ENCODE results near the gene SH3RF1.

The SH3RF1 gene

DNA sequence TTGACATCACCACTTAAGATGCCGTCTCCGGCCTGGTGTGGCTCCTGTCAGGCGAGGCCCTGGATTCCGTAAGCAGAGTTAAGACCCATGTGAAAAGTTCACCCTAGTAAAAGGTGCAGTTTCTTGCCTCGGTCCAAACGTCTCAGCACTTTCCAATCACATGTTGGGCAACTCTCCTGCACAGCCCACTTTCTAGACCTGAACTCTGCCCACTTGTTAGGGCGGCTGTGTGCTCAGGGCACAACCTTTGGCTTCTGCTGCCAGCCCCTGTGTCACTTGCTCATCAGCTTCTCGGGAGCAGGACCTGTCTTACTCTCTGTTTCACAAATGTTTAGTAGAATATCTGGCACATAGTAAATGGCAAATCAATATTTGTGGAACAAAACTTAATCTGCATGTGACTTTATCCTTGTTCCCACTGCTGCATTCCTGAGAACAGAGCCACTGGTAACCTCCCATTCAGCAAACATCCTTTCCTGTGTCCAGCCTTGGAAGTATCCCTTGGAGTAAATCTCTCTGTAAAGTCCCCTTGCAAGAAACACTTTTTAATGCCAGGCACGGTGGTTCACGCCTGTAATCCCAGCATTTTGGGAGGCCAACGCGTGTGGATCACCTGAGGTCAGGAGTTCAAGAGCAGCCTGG, 38.7 kb upstream of the SH3RF1 start:
- Histone ChIP-seq H3K4me1 (ENCODE audit: control insufficient read depth, low read length) (no peaks in the 10 kb centered on the region), H3K27ac (ENCODE audit: low read depth, low read length) (no peak overlapping the region), H3K9me3 (ENCODE audit: control insufficient read depth, insufficient read depth, low read length) (no peaks in the 10 kb centered on the region), H3K36me3 (ENCODE audit: control insufficient read depth, low read length) (no peaks in the 10 kb centered on the region), H3K9me2 (replicated peaks; ENCODE audit: control insufficient read depth, low read length) (no peaks in the 10 kb centered on the region), H4K20me1 (ENCODE audit: control insufficient read depth, insufficient read depth, low read depth, low read length) (no peaks in the 10 kb centered on the region), H3K79me2 (ENCODE audit: control insufficient read depth, low read length) (no peaks in the 10 kb centered on the region), H3F3A (ENCODE audit: control insufficient read depth, insufficient read depth) (no peaks in the 10 kb centered on the region), H3K4me3 (ENCODE audit: low read length) (no peak overlapping the region), H3K4me2 (ENCODE audit: low read length) (no peak overlapping the region), H3K27me3 (ENCODE audit: control insufficient read depth, low read length) (no peaks in the 10 kb centered on the region)
- TF ChIP-seq EZH2phosphoT487 (IDR thresholded peaks at IDR 0.05; ENCODE audit: borderline replicate concordance, low read length): no peak
- TF ChIP-seq, protein P1, sequence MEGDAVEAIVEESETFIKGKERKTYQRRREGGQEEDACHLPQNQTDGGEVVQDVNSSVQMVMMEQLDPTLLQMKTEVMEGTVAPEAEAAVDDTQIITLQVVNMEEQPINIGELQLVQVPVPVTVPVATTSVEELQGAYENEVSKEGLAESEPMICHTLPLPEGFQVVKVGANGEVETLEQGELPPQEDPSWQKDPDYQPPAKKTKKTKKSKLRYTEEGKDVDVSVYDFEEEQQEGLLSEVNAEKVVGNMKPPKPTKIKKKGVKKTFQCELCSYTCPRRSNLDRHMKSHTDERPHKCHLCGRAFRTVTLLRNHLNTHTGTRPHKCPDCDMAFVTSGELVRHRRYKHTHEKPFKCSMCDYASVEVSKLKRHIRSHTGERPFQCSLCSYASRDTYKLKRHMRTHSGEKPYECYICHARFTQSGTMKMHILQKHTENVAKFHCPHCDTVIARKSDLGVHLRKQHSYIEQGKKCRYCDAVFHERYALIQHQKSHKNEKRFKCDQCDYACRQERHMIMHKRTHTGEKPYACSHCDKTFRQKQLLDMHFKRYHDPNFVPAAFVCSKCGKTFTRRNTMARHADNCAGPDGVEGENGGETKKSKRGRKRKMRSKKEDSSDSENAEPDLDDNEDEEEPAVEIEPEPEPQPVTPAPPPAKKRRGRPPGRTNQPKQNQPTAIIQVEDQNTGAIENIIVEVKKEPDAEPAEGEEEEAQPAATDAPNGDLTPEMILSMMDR (IDR thresholded peaks at IDR 0.05; ENCODE audit: low read depth, low read length, poor library complexity, severe bottlenecking): no peak

DNA sequence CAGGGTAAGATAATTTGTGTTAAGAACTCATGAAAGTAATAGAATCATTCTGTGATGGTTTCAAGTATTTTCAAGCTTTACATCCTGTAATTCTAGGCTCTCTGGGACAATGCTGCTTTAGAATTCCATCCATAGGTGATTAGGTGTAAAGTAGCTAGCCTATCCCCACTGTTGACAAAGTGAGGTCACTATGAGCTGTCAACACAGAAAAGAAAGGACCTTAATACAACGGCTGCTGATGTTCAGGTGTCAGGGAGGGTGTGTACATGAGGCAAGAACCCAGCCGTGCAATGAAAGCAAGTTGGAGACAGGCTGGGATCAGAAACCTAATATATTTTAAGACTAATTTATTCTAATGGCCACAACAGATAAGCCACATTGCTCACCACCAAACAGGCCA, 36.8 kb upstream of the SH3RF1 start:
- H3K79me2 ChIP-seq (ENCODE audit: control insufficient read depth, low read length): no peaks in the 10 kb centered on the region
- H3K4me1 ChIP-seq (ENCODE audit: control insufficient read depth, low read length): no peaks in the 10 kb centered on the region
- H3K4me3 ChIP-seq (ENCODE audit: low read length): no peak overlapping the region
- no peaks in the 10 kb centered on the region for H3K9me2 ChIP-seq (replicated peaks; ENCODE audit: control insufficient read depth, low read length)
- H3K36me3 ChIP-seq (ENCODE audit: control insufficient read depth, low read length): no peaks in the 10 kb centered on the region
- H3K9me3 ChIP-seq (ENCODE audit: control insufficient read depth, insufficient read depth, low read length): no peaks in the 10 kb centered on the region
- H3K4me2 ChIP-seq (ENCODE audit: low read length): no peak overlapping the region
- TF ChIP-seq, protein P1 (IDR thresholded peaks at IDR 0.05; ENCODE audit: low read depth, low read length, poor library complexity, severe bottlenecking): no peak
- TF ChIP-seq EZH2phosphoT487 (IDR thresholded peaks at IDR 0.05; ENCODE audit: borderline replicate concordance, low read length): no peak
- H3K27ac ChIP-seq (ENCODE audit: low read depth, low read length): no peak overlapping the region
- H3K27me3 ChIP-seq (ENCODE audit: control insufficient read depth, low read length): no peaks in the 10 kb centered on the region
- H4K20me1 ChIP-seq (ENCODE audit: control insufficient read depth, insufficient read depth, low read depth, low read length): no peaks in the 10 kb centered on the region
- no peaks in the 10 kb centered on the region for H3F3A ChIP-seq (ENCODE audit: control insufficient read depth, insufficient read depth)

- TF ChIP-seq, protein P1 (IDR thresholded peaks at IDR 0.05; ENCODE audit: low read depth, low read length, poor library complexity, severe bottlenecking): no peak
- TF ChIP-seq EZH2phosphoT487 (IDR thresholded peaks at IDR 0.05; ENCODE audit: borderline replicate concordance, low read length): no peak
- Histone ChIP-seq H3K79me2 (ENCODE audit: control insufficient read depth, low read length) (no peaks in the 10 kb centered on the region), H3K4me3 (ENCODE audit: low read length) (no peak overlapping the region), H3K27me3 (ENCODE audit: control insufficient read depth, low read length) (no peaks in the 10 kb centered on the region), H4K20me1 (ENCODE audit: control insufficient read depth, insufficient read depth, low read depth, low read length) (no peaks in the 10 kb centered on the region), H3K4me2 (ENCODE audit: low read length) (no peak overlapping the region), H3K36me3 (ENCODE audit: control insufficient read depth, low read length) (no peaks in the 10 kb centered on the region), H3K27ac (ENCODE audit: low read depth, low read length) (no peak overlapping the region), H3F3A (ENCODE audit: control insufficient read depth, insufficient read depth) (no peaks in the 10 kb centered on the region), H3K9me2 (replicated peaks; ENCODE audit: control insufficient read depth, low read length) (no peaks in the 10 kb centered on the region), H3K4me1 (ENCODE audit: control insufficient read depth, low read length) (no peaks in the 10 kb centered on the region), H3K9me3 (ENCODE audit: control insufficient read depth, insufficient read depth, low read length) (no peaks in the 10 kb centered on the region)
These were observed 34.9 kb upstream of the SH3RF1 start for GRCh38 chr4:169305651-169306050.

Data from DOHH2 (cell line).